Smooth muscle cell (in vitro differentiated cells): ENCODE data around the gene PNMA8C. TPM values are rescaled to one million over a fixed set of nuclear protein-coding genes. Genes with fewer than 3 reads are reported as not detected.

Source experiments
- DNase-seq: peaks from one replicate; lab custom pipeline; 2025; ENCODE audit not compliant: unreplicated experiment; lab: John Stamatoyannopoulos, UW
- H2AFZ ChIP-seq: fragments of 200-600 bp; sonication (generic); 2 replicates; pipeline ENCODE4 v1.6.0; 2016; ENCODE audit warnings: antibody characterized with exemption, low read depth, mild to moderate bottlenecking
- H3F3A ChIP-seq: fragments of 200-600 bp; sonication (generic); 2 replicates; pipeline ENCODE4 v1.6.0; 2017; ENCODE audit warnings: antibody characterized with exemption, low read depth
- H3K27ac ChIP-seq: fragments of 200-600 bp; sonication (generic); 2 replicates; pipeline ENCODE4 v1.5.1; 2016; ENCODE audit warnings: low read depth, mild to moderate bottlenecking
- H3K27me3 ChIP-seq: fragments of 200-600 bp; sonication (generic); 2 replicates; pipeline ENCODE4 v1.6.1; 2016; ENCODE audit warnings: low read depth, mild to moderate bottlenecking
- H3K36me3 ChIP-seq: fragments of 200-600 bp; sonication (generic); 2 replicates; pipeline ENCODE4 v1.5.1; 2016; ENCODE audit warnings: low read depth
- H3K4me1 ChIP-seq: fragments of 200-600 bp; sonication (generic); 2 replicates; pipeline ENCODE4 v1.5.1; 2016; ENCODE audit warnings: low read depth
- H3K4me2 ChIP-seq: fragments of 200-600 bp; sonication (generic); 2 replicates; pipeline ENCODE4 v1.6.0; 2016; ENCODE audit warnings: mild to moderate bottlenecking
- H3K4me3 ChIP-seq: fragments of 200-600 bp; sonication (generic); 2 replicates; pipeline ENCODE4 v1.5.1; 2016; ENCODE audit warnings: mild to moderate bottlenecking
- H3K79me2 ChIP-seq: fragments of 200-600 bp; sonication (generic); 2 replicates; pipeline ENCODE4 v1.6.0; 2016; ENCODE audit warnings: low read depth, mild to moderate bottlenecking
- H3K9ac ChIP-seq: fragments of 200-600 bp; sonication (generic); 2 replicates; pipeline ENCODE4 v1.6.0; 2016; ENCODE audit warnings: low read depth
- H3K9me3 ChIP-seq: fragments of 200-600 bp; sonication (generic); replicated peaks from 2 replicates; pipeline ENCODE4 v1.5.1; 2016; ENCODE audit warnings: low read depth
- H4K20me1 ChIP-seq: fragments of 200-600 bp; sonication (generic); 2 replicates; pipeline ENCODE4 v1.6.0; 2016; ENCODE audit warnings: low read depth
- CTCF ChIP-seq: fragments of 200-600 bp; sonication (generic); IDR thresholded peaks from 2 replicates; pipeline ENCODE4 v1.5.1; 2017; ENCODE audit warnings: borderline replicate concordance, mild to moderate bottlenecking, antibody characterized with exemption; ENCODE audit not compliant: insufficient read depth, poor library complexity, severe bottlenecking
- WGBS: methylation state at CpG from one replicate; pipeline ENCODE4 v1.1.7; 2016; ENCODE audit warnings: low lambda C conversion rate; 5-methylcytosine and 5-hydroxymethylcytosine counted together
- polyA plus RNA-seq: library from polyadenylated mRNA; unstranded; fragments of >200 nt; fragmentation: Nextera tagmentation; extraction: Ambion mirVana; gene quantifications from 2 replicates; pipeline ENCODE4 v1.2.1, GENCODE V29; 2016
- total RNA-seq: library from RNA; depleted of rRNA; stranded (reverse); fragments of >200 nt; gene quantifications from 2 replicates; pipeline ENCODE4 v1.2.3, GENCODE V29; 2014

Gene PNMA8C
- total and polyA plus RNA-seq, 2 experiments from 2014 or later: not detected

GRCh38 chr19:46386996-46387712, 41.6 kb downstream of the PNMA8C start:
- Histone ChIP-seq H3K9me3 (no peaks in the 10 kb centered on the region), H3K4me2 (no peak overlapping the region), H3K27me3 (no peaks in the 10 kb centered on the region), H3K79me2 (no peaks in the 10 kb centered on the region), H4K20me1 (peaks cover 3% of the 10 kb centered on the region), H3K9ac (no peak overlapping the region), H3K27ac (no peak overlapping the region), H3K4me3 (no peak overlapping the region), H3K36me3 (peaks cover 5% of the 10 kb centered on the region), H2AFZ (no peak overlapping the region), H3F3A (peaks cover under 1% of the 10 kb centered on the region), H3K4me1 (no peaks in the 10 kb centered on the region)
- no peak for DNase-seq
- 98% methylated on average over 30 of the region's 30 CpGs for WGBS
- no peak for TF ChIP-seq CTCF

GRCh38 chr19:46386151-46386550, 42.6 kb downstream of the PNMA8C start:
- 97% methylated on average over 10 of the region's 10 CpGs for WGBS
- H3K4me1 ChIP-seq: no peaks in the 10 kb centered on the region
- no peaks in the 10 kb centered on the region for H3F3A ChIP-seq
- no peak overlapping the region for H2AFZ ChIP-seq
- no peak overlapping the region for H3K27ac ChIP-seq
- H3K27me3 ChIP-seq: no peaks in the 10 kb centered on the region
- no peaks in the 10 kb centered on the region for H3K79me2 ChIP-seq
- no peak for DNase-seq
- H3K36me3 ChIP-seq: peaks cover 10% of the 10 kb centered on the region
- no peaks in the 10 kb centered on the region for H3K9me3 ChIP-seq
- no peak for TF ChIP-seq CTCF
- H3K4me3 ChIP-seq: no peak overlapping the region
- no peak overlapping the region for H3K9ac ChIP-seq
- peaks cover 13% of the 10 kb centered on the region for H4K20me1 ChIP-seq
- H3K4me2 ChIP-seq: no peak overlapping the region

- Histone ChIP-seq H2AFZ (no peak overlapping the region), H3K27ac (no peak overlapping the region), H3F3A (no peaks in the 10 kb centered on the region), H3K36me3 (peaks cover 11% of the 10 kb centered on the region), H3K4me2 (no peak overlapping the region), H4K20me1 (peaks cover 17% of the 10 kb centered on the region), H3K9me3 (no peaks in the 10 kb centered on the region), H3K4me1 (no peaks in the 10 kb centered on the region), H3K27me3 (no peaks in the 10 kb centered on the region), H3K9ac (no peak overlapping the region), H3K79me2 (no peaks in the 10 kb centered on the region), H3K4me3 (no peak overlapping the region)
- DNase-seq: no peak
- TF ChIP-seq CTCF: no peak
- WGBS: 88% methylated on average over 11 of the region's 11 CpGs
These were observed 43.1 kb downstream of the PNMA8C start for GRCh38 chr19:46385636-46386035.

- no peaks in the 10 kb centered on the region for H3K27me3 ChIP-seq
- no peak overlapping the region for H3K27ac ChIP-seq
- no peak for TF ChIP-seq CTCF
- H2AFZ ChIP-seq: no peak overlapping the region
- H3F3A ChIP-seq: no peaks in the 10 kb centered on the region
- peaks cover 17% of the 10 kb centered on the region for H4K20me1 ChIP-seq
- H3K9me3 ChIP-seq: no peaks in the 10 kb centered on the region
- H3K79me2 ChIP-seq: no peaks in the 10 kb centered on the region
- H3K4me3 ChIP-seq: no peak overlapping the region
- peaks cover 11% of the 10 kb centered on the region for H3K36me3 ChIP-seq
- no peaks in the 10 kb centered on the region for H3K4me1 ChIP-seq
- WGBS: 92% methylated on average over 11 of the region's 11 CpGs
- H3K4me2 ChIP-seq: no peak overlapping the region
- DNase-seq: no peak
- no peak overlapping the region for H3K9ac ChIP-seq
These were observed 44.3 kb downstream of the PNMA8C start for GRCh38 chr19:46384396-46384795.
